ENCODE data around the gene EEFSEC. TPM values are rescaled to one million over a fixed set of nuclear protein-coding genes. Genes with fewer than 3 reads are reported as not detected.

EEFSEC gene
- total RNA-seq, 1 donor from 2014 or later: 12.6 TPM

DNA sequence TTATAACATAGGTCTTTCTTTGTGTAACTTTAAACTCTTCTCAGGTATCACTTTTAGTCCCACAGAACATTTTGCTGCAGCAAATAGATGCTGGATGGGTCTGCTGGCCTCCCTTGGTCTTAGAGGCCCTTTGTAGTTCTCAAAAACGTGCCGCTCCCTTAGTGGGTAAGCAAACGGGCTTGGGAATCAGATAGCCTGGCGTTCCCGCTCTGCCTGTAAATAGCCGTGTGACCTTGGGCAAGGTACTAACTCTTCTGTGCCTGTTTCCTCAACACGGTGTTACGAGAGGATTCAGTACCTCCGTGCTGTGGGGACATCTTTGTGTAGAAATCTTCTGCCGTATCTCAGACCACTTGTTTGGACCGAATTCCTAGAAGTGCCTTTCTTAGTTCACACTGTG is 249.0 kb downstream of the EEFSEC start:
- no peak for DNase-seq (ENCODE audit: low read depth)
- TF ChIP-seq CTCF (IDR thresholded peaks at IDR 0.05; ENCODE audit: insufficient read depth, low read length, poor library complexity, severe bottlenecking): no peak

GRCh38 chr3:128402998-128403397 is 249.7 kb downstream of the EEFSEC start:
- no peaks in the 10 kb centered on the region for H3K36me3 ChIP-seq (ENCODE audit: control insufficient read depth, insufficient read depth, low read length)
- H3K4me3 ChIP-seq (ENCODE audit: low read depth, low read length): no peak overlapping the region
- no peak for TF ChIP-seq CTCF (IDR thresholded peaks at IDR 0.05; ENCODE audit: insufficient read depth, low read length, poor library complexity, severe bottlenecking)
- H3K27me3 ChIP-seq (ENCODE audit: control insufficient read depth, insufficient read depth, low read length): peaks cover 2% of the 10 kb centered on the region
- DNase-seq (ENCODE audit: low read depth): no peak

More for the DNA sequence above, 249.0 kb downstream of the EEFSEC start:
- Histone ChIP-seq H3K4me3 (ENCODE audit: low read depth, low read length) (no peak overlapping the region), H3K36me3 (ENCODE audit: control insufficient read depth, insufficient read depth, low read length) (no peaks in the 10 kb centered on the region), H3K27me3 (ENCODE audit: control insufficient read depth, insufficient read depth, low read length) (peaks cover 2% of the 10 kb centered on the region)

DNA sequence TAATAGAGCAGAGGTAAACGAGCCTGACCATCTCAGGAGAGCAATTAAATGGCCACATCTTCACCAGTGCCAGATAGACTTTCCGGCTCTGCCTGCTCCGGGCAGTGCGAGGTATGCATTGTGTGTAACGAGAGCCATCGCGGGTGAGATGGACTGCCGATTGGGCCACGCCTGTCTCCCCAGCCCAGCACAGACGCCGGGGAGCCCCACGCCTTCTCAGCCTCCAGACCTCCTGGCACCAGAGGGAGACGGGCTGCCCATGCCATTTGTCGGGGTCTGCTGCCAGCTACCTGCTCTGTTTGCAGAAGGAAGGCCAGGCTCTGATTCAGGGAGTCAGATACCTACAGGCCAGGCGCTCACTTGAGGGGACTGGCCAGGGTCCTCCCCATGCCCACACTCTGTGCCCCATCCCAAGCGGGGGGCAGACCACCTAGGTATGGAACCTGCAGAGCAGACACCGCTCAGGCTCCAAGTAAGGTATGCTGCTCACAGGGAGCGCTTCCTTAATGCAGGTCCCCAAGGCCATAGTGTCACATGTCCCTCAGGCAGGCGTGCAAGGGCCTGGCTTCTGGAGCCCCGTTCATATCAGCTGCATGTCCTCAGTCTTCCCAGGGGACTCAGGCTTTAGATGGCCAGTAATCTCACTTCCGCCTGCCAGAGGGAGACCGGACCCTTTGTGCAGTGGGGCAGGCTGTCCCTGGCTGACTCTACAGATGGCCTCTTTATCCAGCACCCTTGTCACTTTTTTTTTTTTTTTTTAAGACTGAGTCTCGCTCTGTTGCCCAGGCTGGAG is 251.2 kb downstream of the EEFSEC start:
- Histone ChIP-seq H3K4me3 (ENCODE audit: low read depth, low read length) (no peak overlapping the region), H3K27me3 (ENCODE audit: control insufficient read depth, insufficient read depth, low read length) (peaks cover 2% of the 10 kb centered on the region), H3K36me3 (ENCODE audit: control insufficient read depth, insufficient read depth, low read length) (no peaks in the 10 kb centered on the region)
- DNase-seq (ENCODE audit: low read depth): no peak
- no peak for TF ChIP-seq CTCF (IDR thresholded peaks at IDR 0.05; ENCODE audit: insufficient read depth, low read length, poor library complexity, severe bottlenecking)

- H3K4me3 ChIP-seq (ENCODE audit: low read depth, low read length): no peak overlapping the region
- no peak for DNase-seq (ENCODE audit: low read depth)
- TF ChIP-seq CTCF (IDR thresholded peaks at IDR 0.05; ENCODE audit: insufficient read depth, low read length, poor library complexity, severe bottlenecking): no peak
- H3K36me3 ChIP-seq (ENCODE audit: control insufficient read depth, insufficient read depth, low read length): no peaks in the 10 kb centered on the region
- peaks cover 2% of the 10 kb centered on the region for H3K27me3 ChIP-seq (ENCODE audit: control insufficient read depth, insufficient read depth, low read length)
Observed at GRCh38 chr3:128405554-128406277, 252.4 kb downstream of the EEFSEC start.

DNA sequence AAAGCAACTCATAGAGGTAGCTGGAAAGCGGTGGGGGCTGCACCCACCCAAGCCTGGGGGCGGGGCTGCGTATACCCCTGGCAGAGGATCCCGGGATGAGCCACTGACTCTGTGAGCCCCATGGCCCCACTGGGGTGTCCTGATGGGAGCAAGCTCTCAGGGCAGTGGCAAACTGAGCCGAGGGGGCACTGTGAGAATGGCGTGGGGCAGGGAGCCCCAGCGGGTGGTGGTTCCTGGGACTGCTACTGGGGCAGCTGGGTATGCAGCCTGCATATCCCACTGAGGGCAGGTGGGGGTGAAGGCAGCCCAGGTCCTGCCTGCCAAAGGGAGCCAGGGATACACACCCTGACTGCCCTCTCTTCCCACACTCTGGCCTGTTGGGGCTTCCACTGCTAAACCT is 254.0 kb downstream of the EEFSEC start:
- no peaks in the 10 kb centered on the region for H3K36me3 ChIP-seq (ENCODE audit: control insufficient read depth, insufficient read depth, low read length)
- no peak for TF ChIP-seq CTCF (IDR thresholded peaks at IDR 0.05; ENCODE audit: insufficient read depth, low read length, poor library complexity, severe bottlenecking)
- peaks cover 4% of the 10 kb centered on the region for H3K27me3 ChIP-seq (ENCODE audit: control insufficient read depth, insufficient read depth, low read length)
- no peak overlapping the region for H3K4me3 ChIP-seq (ENCODE audit: low read depth, low read length)
- no peak for DNase-seq (ENCODE audit: low read depth)
